NOMO-1 (cell line): ENCODE results near the gene VPS39.
"Not testable (repeated sequence)": the region's sequence is repeated elsewhere in the genome, so short reads cannot be mapped to it uniquely, and the experiment has no call there.

ENCODE experiments used
- DNase-seq, 2 experiments: peaks; one replicate each; lab custom pipeline; 2025; ENCODE audit not compliant: unreplicated experiment in 2 of 2; lab: John Stamatoyannopoulos, UW

Gene VPS39

GRCh38 chr15:42207674-42208579 is at the start of gene VPS39:
TSS of gene VPS39 (minus strand) at chr15:42208304. CDS start at chr15:42208153, 151 bp downstream.
- peak; percentile 80 to 86 for DNase-seq

- no peak for DNase-seq
These were observed 45.2 kb upstream of the VPS39 start for GRCh38 chr15:42253300-42253699.

GRCh38 chr15:42240823-42241222 is 32.7 kb upstream of the VPS39 start:
- no peak for DNase-seq

GRCh38 chr15:42239528-42240182 is 31.6 kb upstream of the VPS39 start:
- no peak for DNase-seq

- DNase-seq = no peak
These were observed 25.0 kb upstream of the VPS39 start for GRCh38 chr15:42233107-42233506.

GRCh38 chr15:42232606-42233005 is 24.5 kb upstream of the VPS39 start:
- DNase-seq = no peak

GRCh38 chr15:42231088-42231487 is 23.0 kb upstream of the VPS39 start:
- no peak for DNase-seq

- not testable (repeated sequence) for DNase-seq
These were observed 20.9 kb upstream of the VPS39 start for GRCh38 chr15:42228981-42229380.

- no peak for DNase-seq
These were observed 19.9 kb upstream of the VPS39 start for GRCh38 chr15:42228036-42228435.

GRCh38 chr15:42226648-42227047 is 18.5 kb upstream of the VPS39 start:
- no peak for DNase-seq

GRCh38 chr15:42220216-42220615 is 12.1 kb upstream of the VPS39 start:
- DNase-seq = no peak

GRCh38 chr15:42218953-42219592 is 11.0 kb upstream of the VPS39 start:
- DNase-seq = peak; percentile 45 to 73

GRCh38 chr15:42217568-42217967 is 9.5 kb upstream of the VPS39 start:
- no peak for DNase-seq

- no peak for DNase-seq
These were observed 8.1 kb upstream of the VPS39 start for GRCh38 chr15:42215913-42216829.

GRCh38 chr15:42214600-42214999 is 6.5 kb upstream of the VPS39 start:
- DNase-seq = no peak

GRCh38 chr15:42213511-42213910 is 5.4 kb upstream of the VPS39 start:
- no peak for DNase-seq

- no peak for DNase-seq
These were observed 2.6 kb upstream of the VPS39 start for GRCh38 chr15:42210696-42211095.

- DNase-seq = no peak
These were observed 1.7 kb downstream of the VPS39 start for GRCh38 chr15:42206406-42206805.

GRCh38 chr15:42203891-42204290 is 4.2 kb downstream of the VPS39 start:
- no peak for DNase-seq

GRCh38 chr15:42202653-42203052 is 5.5 kb downstream of the VPS39 start:
- no peak for DNase-seq
